Adrenal gland (tissue), 5 donors: Measurements from ENCODE around the gene GPC3.

ENCODE experiments used
- POLR2A ChIP-seq, 2 donors: fragments of 450-650 bp; IDR thresholded peaks; one replicate each; pipeline ENCODE4 v1.6.1; 2017; ENCODE audit warnings: antibody characterized with exemption in 2 of 2, mild to moderate bottlenecking in 2 of 2, moderate library complexity in 1 of 2
- TF ChIP-seq, protein P1 (sequence below), 6 experiments: fragments of 450-650 bp in 4 of 6; fragments of 200-600 bp in 2 of 6; sonication (generic) in 1 of 6; IDR thresholded peaks; 1 replicate in 5 of 6; 2 replicates in 1 of 6; pipeline versions ENCODE4 v1.5.1 to v1.8.0; 2016 to 2021; ENCODE audit warnings: antibody characterized with exemption in 6 of 6, mild to moderate bottlenecking in 2 of 6, moderate library complexity in 1 of 6
- donor health status: DM: no; HTN: no; CAD: no.

DNA sequence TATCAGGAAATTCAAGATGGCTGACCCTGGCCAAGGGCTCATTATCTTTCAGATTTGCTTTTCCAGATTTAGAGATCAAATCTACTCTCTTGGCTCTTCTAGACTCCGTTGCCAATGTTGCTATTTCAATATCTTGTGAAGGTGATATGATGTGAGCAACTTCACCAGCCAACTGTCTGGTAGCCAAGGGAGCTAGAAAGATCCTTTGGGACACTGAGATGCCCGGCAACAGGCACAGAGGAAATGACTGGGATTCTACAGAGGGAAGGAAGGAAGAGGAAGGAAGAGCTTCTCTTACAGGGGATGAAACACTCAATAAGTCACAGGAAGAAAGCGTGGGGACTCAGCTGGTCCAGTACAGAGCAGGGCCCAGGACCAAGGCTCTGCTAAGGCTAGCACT is 448.3 kb downstream of the GPC3 start:
- no peak for TF ChIP-seq POLR2A (IDR thresholded peaks at IDR 0.05)
- TF ChIP-seq, protein P1, sequence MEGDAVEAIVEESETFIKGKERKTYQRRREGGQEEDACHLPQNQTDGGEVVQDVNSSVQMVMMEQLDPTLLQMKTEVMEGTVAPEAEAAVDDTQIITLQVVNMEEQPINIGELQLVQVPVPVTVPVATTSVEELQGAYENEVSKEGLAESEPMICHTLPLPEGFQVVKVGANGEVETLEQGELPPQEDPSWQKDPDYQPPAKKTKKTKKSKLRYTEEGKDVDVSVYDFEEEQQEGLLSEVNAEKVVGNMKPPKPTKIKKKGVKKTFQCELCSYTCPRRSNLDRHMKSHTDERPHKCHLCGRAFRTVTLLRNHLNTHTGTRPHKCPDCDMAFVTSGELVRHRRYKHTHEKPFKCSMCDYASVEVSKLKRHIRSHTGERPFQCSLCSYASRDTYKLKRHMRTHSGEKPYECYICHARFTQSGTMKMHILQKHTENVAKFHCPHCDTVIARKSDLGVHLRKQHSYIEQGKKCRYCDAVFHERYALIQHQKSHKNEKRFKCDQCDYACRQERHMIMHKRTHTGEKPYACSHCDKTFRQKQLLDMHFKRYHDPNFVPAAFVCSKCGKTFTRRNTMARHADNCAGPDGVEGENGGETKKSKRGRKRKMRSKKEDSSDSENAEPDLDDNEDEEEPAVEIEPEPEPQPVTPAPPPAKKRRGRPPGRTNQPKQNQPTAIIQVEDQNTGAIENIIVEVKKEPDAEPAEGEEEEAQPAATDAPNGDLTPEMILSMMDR (IDR thresholded peaks at IDR 0.05) = no peak
